Upper lobe of left lung (tissue), 6 donors: Measurements from ENCODE around the gene FGF14. TPM values are rescaled to one million over a fixed set of nuclear protein-coding genes. Genes with fewer than 3 reads are reported as not detected.
"Not testable (repeated sequence)": the region's sequence is repeated elsewhere in the genome, so short reads cannot be mapped to it uniquely, and the experiment has no call there.

Source experiments
- ATAC-seq, 2 donors: fragments of 200-7000 bp; cut with Tn5 transposase; one replicate each; pipeline ENCODE4 v1.9.1; 2022; ENCODE audit warnings: mild to moderate bottlenecking in 2 of 2, moderate library complexity in 2 of 2; ENCODE audit not compliant: low FRiP score in 2 of 2
- DNase-seq, 2 donors: peaks; one replicate each; pipeline ENCODE4 v3.0.0-alpha.2; 2019 to 2020
- H3K27ac ChIP-seq, 4 donors: fragments of 200-600 bp; sonication (generic); one replicate each; pipeline ENCODE4 v1.5.1; 2016 to 2019
- H3K27me3 ChIP-seq, 4 donors: fragments of 200-600 bp; sonication (generic); one replicate each; pipeline ENCODE4 v1.5.1; 2017 to 2019
- H3K36me3 ChIP-seq, 4 donors: fragments of 200-600 bp; sonication (generic); one replicate each; pipeline ENCODE4 v1.5.1; 2016 to 2019
- H3K4me1 ChIP-seq, 4 donors: fragments of 200-600 bp; sonication (generic); one replicate each; pipeline ENCODE4 v1.5.1; 2018 to 2019
- H3K4me3 ChIP-seq, 4 donors: fragments of 200-600 bp; sonication (generic); one replicate each; pipeline ENCODE4 v1.5.1; 2017 to 2019; ENCODE audit warnings: mild to moderate bottlenecking in 2 of 4, moderate library complexity in 1 of 4
- H3K9me3 ChIP-seq, 4 donors: fragments of 200-600 bp; sonication (generic); one replicate each; pipeline ENCODE4 v1.5.1; 2018 to 2019
- CTCF ChIP-seq, 6 experiments: fragments of 450-650 bp in 4 of 6; fragments of 200-600 bp in 2 of 6; sonication (generic) in 2 of 6; IDR thresholded peaks; one replicate each; pipeline ENCODE4 v1.5.1; 2016 to 2019; ENCODE audit warnings: antibody characterized with exemption in 6 of 6
- EP300 ChIP-seq, 4 donors: sonication (generic); formaldehyde crosslinking; IDR thresholded peaks; one replicate each; pipeline ENCODE4 v1.5.1; 2017; ENCODE audit warnings: antibody characterized with exemption in 4 of 4, control low read depth in 2 of 4
- POLR2A ChIP-seq, 4 donors: fragments of 450-650 bp; IDR thresholded peaks; one replicate each; pipeline ENCODE4 v1.5.1; 2016 to 2017; ENCODE audit warnings: antibody characterized with exemption in 4 of 4, mild to moderate bottlenecking in 2 of 4
- POLR2AphosphoS5 ChIP-seq, 2 donors: sonication (generic); formaldehyde crosslinking; IDR thresholded peaks; one replicate each; pipeline ENCODE4 v1.5.1; 2017; ENCODE audit warnings: antibody characterized with exemption in 2 of 2
- WGBS, 2 donors: methylation state at CpG; one replicate each; pipeline ENCODE4 v1.1.5; 2017 to 2018; 5-methylcytosine and 5-hydroxymethylcytosine counted together
- total RNA-seq, 6 donors: library from RNA; depleted of rRNA in 4 of 6; stranded (reverse); fragments of >200 nt in 4 of 6; gene quantifications; one replicate each; pipeline versions ENCODE4 v1.1.0 to v1.2.1, GENCODE V29; 2016 to 2021
- donor health status: DM: no; HTN: no; CAD: no; lungs with moderate emphysema.
- donor health status: DM: no; HTN: yes; CAD: no; lungs with severe emphysema.

FGF14 gene
- total RNA-seq, 6 donors from 2014 or later = 0.80 to 8.4 (median 4.1) TPM

- Histone ChIP-seq H3K36me3 (no peaks in the 10 kb centered on the region), H3K27me3 (no peaks in the 10 kb centered on the region), H3K4me1 (no peaks in the 10 kb centered on the region), H3K27ac (no peak overlapping the region), H3K4me3 (no peak overlapping the region), H3K9me3 (peaks cover 0 to 19% (median 2%) of the 10 kb centered on the region in 4 donors)
- TF ChIP-seq EP300 (IDR thresholded peaks at IDR 0.05) = no peak
- TF ChIP-seq POLR2AphosphoS5 (IDR thresholded peaks at IDR 0.05) = no peak
- no peak for TF ChIP-seq CTCF (IDR thresholded peaks at IDR 0.05)
- TF ChIP-seq POLR2A (IDR thresholded peaks at IDR 0.05) = no peak
- WGBS, 2 donors = 63 to 69% methylated on average over 4 of the region's 4 CpGs
- DNase-seq = no peak
- ATAC-seq = peak; percentile 60 to 62
These were observed 381.1 kb downstream of the FGF14 start for GRCh38 chr13:102020611-102021216.

GRCh38 chr13:102018716-102019115, 383.1 kb downstream of the FGF14 start:
- no peak for ATAC-seq
- H3K4me1 ChIP-seq = no peaks in the 10 kb centered on the region
- H3K27me3 ChIP-seq = no peaks in the 10 kb centered on the region
- H3K27ac ChIP-seq = no peak overlapping the region
- no peaks in the 10 kb centered on the region for H3K36me3 ChIP-seq
- TF ChIP-seq POLR2AphosphoS5 (IDR thresholded peaks at IDR 0.05) (no peak), POLR2A (IDR thresholded peaks at IDR 0.05) (no peak), EP300 (IDR thresholded peaks at IDR 0.05) (no peak)
- H3K9me3 ChIP-seq = peaks cover 0 to 19% (median 2%) of the 10 kb centered on the region in 4 donors
- no peak overlapping the region for H3K4me3 ChIP-seq
- DNase-seq = no peak

- H3K9me3 ChIP-seq = peaks cover 0 to 19% (median 2%) of the 10 kb centered on the region in 4 donors
- TF ChIP-seq EP300 (IDR thresholded peaks at IDR 0.05) = no peak
- no peak for TF ChIP-seq POLR2A (IDR thresholded peaks at IDR 0.05)
- no peak for TF ChIP-seq POLR2AphosphoS5 (IDR thresholded peaks at IDR 0.05)
- no peak for TF ChIP-seq CTCF (IDR thresholded peaks at IDR 0.05)
- H3K36me3 ChIP-seq = no peaks in the 10 kb centered on the region
- no peak overlapping the region for H3K4me3 ChIP-seq
- no peak for ATAC-seq
- no peaks in the 10 kb centered on the region for H3K27me3 ChIP-seq
- no peak overlapping the region for H3K27ac ChIP-seq
- no peaks in the 10 kb centered on the region for H3K4me1 ChIP-seq
- DNase-seq = no peak
These were observed 384.6 kb downstream of the FGF14 start for GRCh38 chr13:102017248-102017647.

- TF ChIP-seq POLR2A (IDR thresholded peaks at IDR 0.05) = no peak
- TF ChIP-seq POLR2AphosphoS5 (IDR thresholded peaks at IDR 0.05) = no peak
- TF ChIP-seq CTCF (IDR thresholded peaks at IDR 0.05) = no peak
- TF ChIP-seq EP300 (IDR thresholded peaks at IDR 0.05) = no peak
- no peaks in the 10 kb centered on the region for H3K4me1 ChIP-seq
- no peaks in the 10 kb centered on the region for H3K27me3 ChIP-seq
- no peak overlapping the region for H3K4me3 ChIP-seq
- DNase-seq (no peak), ATAC-seq (peak; percentile 40 to 46)
- peaks cover 0 to 11% (median 0%) of the 10 kb centered on the region in 4 donors for H3K9me3 ChIP-seq
- 57 to 78% methylated on average over 7 of the region's 7 CpGs for WGBS, 2 donors
- H3K27ac ChIP-seq = peak overlapping the region in 3 of 4 donors; percentile 9 to 35 (median 23)
- no peaks in the 10 kb centered on the region for H3K36me3 ChIP-seq
These were observed 389.3 kb downstream of the FGF14 start for GRCh38 chr13:102012299-102013293.

GRCh38 chr13:102011455-102011854, 390.4 kb downstream of the FGF14 start:
- H3K36me3 ChIP-seq = not testable (repeated sequence)
- 57 to 70% methylated on average over 3 to 5 of the region's 5 CpGs for WGBS, 2 donors

More at GRCh38 chr13:102011455-102011854, 390.4 kb downstream of the FGF14 start:
- not testable (repeated sequence) for H3K27me3 ChIP-seq, H3K4me3 ChIP-seq, DNase-seq, ATAC-seq, H3K4me1 ChIP-seq, H3K9me3 ChIP-seq
- peak overlapping the region in 3 of 4 donors; percentile 9 to 35 (median 23) for H3K27ac ChIP-seq
